NT2/D1 (cell line): ENCODE measurements around the gene FBRSL1.

Source experiments
- DNase-seq: peaks from one replicate; pipeline ENCODE4 v3.0.0-alpha.2; 2011; ENCODE audit warnings: low read depth, low spot score
- H3K27me3 ChIP-seq: 2 replicates; pipeline ENCODE4 v1.6.0; 2011; ENCODE audit warnings: mild to moderate bottlenecking; ENCODE audit not compliant: insufficient read length, insufficient read depth
- H3K36me3 ChIP-seq: 2 replicates; pipeline ENCODE4 v1.6.1; 2011; ENCODE audit warnings: mild to moderate bottlenecking, low read length, mixed read lengths; ENCODE audit not compliant: insufficient read depth, insufficient read length
- H3K4me1 ChIP-seq: 2 replicates; pipeline ENCODE4 v1.5.1; 2011; ENCODE audit not compliant: insufficient read depth, insufficient read length
- H3K4me3 ChIP-seq: 2 replicates; pipeline ENCODE4 v1.5.1; 2011; ENCODE audit warnings: low read depth; ENCODE audit not compliant: insufficient read length
- H3K9ac ChIP-seq: 2 replicates; pipeline ENCODE4 v1.6.0; 2011; ENCODE audit warnings: low read depth; ENCODE audit not compliant: insufficient read length
- H3K9me3 ChIP-seq: 2 replicates; pipeline ENCODE4 v1.5.1; 2011; ENCODE audit warnings: mild to moderate bottlenecking, low read length; ENCODE audit not compliant: insufficient read depth
- SUZ12 ChIP-seq: IDR thresholded peaks from 2 replicates; pipeline ENCODE4 v1.6.1; 2011; ENCODE audit not compliant: insufficient read length, insufficient read depth; ENCODE audit errors: extremely low read depth
- YY1 ChIP-seq: IDR thresholded peaks from 2 replicates; pipeline ENCODE4 v1.6.1; 2011; ENCODE audit not compliant: insufficient read length, insufficient read depth
- ZNF274 ChIP-seq: IDR thresholded peaks from 2 replicates; pipeline ENCODE4 v1.6.1; 2011; ENCODE audit warnings: mild to moderate bottlenecking, low read depth, low read length

Gene FBRSL1

GRCh38 chr12:132445884-132446632 lies 43.9 kb upstream of the FBRSL1 start:
- peaks cover 81% of the 10 kb centered on the region for H3K27me3 ChIP-seq
- H3K36me3 ChIP-seq, result no peaks in the 10 kb centered on the region
- H3K4me1 ChIP-seq, result peaks cover 16% of the 10 kb centered on the region
- DNase-seq, result no peak
- no peaks in the 10 kb centered on the region for H3K9me3 ChIP-seq
- TF ChIP-seq ZNF274, result no peak
- TF ChIP-seq SUZ12, result no peak
- TF ChIP-seq YY1, result no peak
- no peak overlapping the region for H3K4me3 ChIP-seq
- H3K9ac ChIP-seq, result no peak overlapping the region

DNA sequence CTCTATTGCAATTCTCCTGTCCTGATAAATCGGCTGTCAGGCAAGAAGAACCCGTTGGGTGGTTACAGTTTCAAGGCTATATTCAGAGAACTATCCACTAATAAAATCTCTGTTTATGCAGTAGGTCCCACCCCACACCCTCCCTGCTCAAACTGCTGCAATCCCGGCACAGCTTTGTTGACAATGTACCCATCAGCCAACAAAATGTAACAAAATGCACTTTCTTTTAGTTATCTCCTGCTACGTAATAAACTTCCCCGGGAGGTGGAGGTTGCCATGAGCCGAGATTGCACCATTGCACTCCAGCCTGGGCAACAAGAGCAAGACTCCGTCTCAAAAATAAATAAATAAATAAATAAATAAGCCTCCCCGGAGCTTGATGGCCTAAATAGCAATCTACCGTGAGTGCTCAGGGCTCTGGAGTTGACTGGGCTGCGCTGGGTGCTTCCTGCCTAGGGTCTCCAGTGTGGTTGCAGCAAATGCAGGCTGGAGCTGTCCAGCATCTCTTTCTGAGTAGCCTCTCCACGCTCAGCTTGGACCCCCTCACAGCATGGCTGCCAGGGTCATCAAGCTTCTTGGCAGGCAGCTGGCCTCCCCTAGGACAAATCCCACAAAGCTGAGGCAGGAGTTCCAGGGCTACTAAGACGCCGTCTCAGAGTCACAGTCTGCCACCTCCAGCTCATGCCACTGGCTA lies 43.2 kb upstream of the FBRSL1 start:
- Histone ChIP-seq H3K27me3 (peaks cover 81% of the 10 kb centered on the region), H3K36me3 (no peaks in the 10 kb centered on the region), H3K4me3 (no peak overlapping the region), H3K9ac (no peak overlapping the region), H3K4me1 (peaks cover 18% of the 10 kb centered on the region), H3K9me3 (no peaks in the 10 kb centered on the region)
- no peak for DNase-seq
- TF ChIP-seq SUZ12, result no peak
- TF ChIP-seq YY1, result no peak
- TF ChIP-seq ZNF274, result no peak

- Histone ChIP-seq H3K9me3 (no peaks in the 10 kb centered on the region), H3K36me3 (no peaks in the 10 kb centered on the region), H3K4me3 (no peak overlapping the region), H3K4me1 (peaks cover 18% of the 10 kb centered on the region), H3K9ac (no peak overlapping the region), H3K27me3 (peaks cover 81% of the 10 kb centered on the region)
- no peak for DNase-seq
- TF ChIP-seq SUZ12 (no peak), ZNF274 (no peak), YY1 (no peak)
These were observed 42.6 kb upstream of the FBRSL1 start for GRCh38 chr12:132447327-132447720.

GRCh38 chr12:132447731-132448462 lies 42.1 kb upstream of the FBRSL1 start:
- peaks cover 21% of the 10 kb centered on the region for H3K4me1 ChIP-seq
- no peak overlapping the region for H3K4me3 ChIP-seq
- H3K36me3 ChIP-seq, result no peaks in the 10 kb centered on the region
- no peaks in the 10 kb centered on the region for H3K9me3 ChIP-seq
- TF ChIP-seq SUZ12 (no peak), ZNF274 (no peak), YY1 (no peak)
- no peak overlapping the region for H3K9ac ChIP-seq
- peaks cover 82% of the 10 kb centered on the region for H3K27me3 ChIP-seq
- no peak for DNase-seq

- no peaks in the 10 kb centered on the region for H3K36me3 ChIP-seq
- H3K9me3 ChIP-seq, result no peaks in the 10 kb centered on the region
- peaks cover 24% of the 10 kb centered on the region for H3K4me1 ChIP-seq
- no peak overlapping the region for H3K4me3 ChIP-seq
- no peak for TF ChIP-seq SUZ12
- TF ChIP-seq YY1, result no peak
- TF ChIP-seq ZNF274, result no peak
- peaks cover 82% of the 10 kb centered on the region for H3K27me3 ChIP-seq
- H3K9ac ChIP-seq, result no peak overlapping the region
- no peak for DNase-seq
These were observed 41.5 kb upstream of the FBRSL1 start for GRCh38 chr12:132448463-132448820.

GRCh38 chr12:132449565-132450417 lies 40.2 kb upstream of the FBRSL1 start:
- H3K36me3 ChIP-seq, result no peaks in the 10 kb centered on the region
- H3K27me3 ChIP-seq, result peaks cover 76% of the 10 kb centered on the region
- no peak for TF ChIP-seq ZNF274
- peaks cover 26% of the 10 kb centered on the region for H3K4me1 ChIP-seq
- no peak for DNase-seq
- H3K9ac ChIP-seq, result no peak overlapping the region
- no peak overlapping the region for H3K4me3 ChIP-seq
- H3K9me3 ChIP-seq, result no peaks in the 10 kb centered on the region
